ENCODE measurements around the gene ZXDC.

ZXDC gene

DNA sequence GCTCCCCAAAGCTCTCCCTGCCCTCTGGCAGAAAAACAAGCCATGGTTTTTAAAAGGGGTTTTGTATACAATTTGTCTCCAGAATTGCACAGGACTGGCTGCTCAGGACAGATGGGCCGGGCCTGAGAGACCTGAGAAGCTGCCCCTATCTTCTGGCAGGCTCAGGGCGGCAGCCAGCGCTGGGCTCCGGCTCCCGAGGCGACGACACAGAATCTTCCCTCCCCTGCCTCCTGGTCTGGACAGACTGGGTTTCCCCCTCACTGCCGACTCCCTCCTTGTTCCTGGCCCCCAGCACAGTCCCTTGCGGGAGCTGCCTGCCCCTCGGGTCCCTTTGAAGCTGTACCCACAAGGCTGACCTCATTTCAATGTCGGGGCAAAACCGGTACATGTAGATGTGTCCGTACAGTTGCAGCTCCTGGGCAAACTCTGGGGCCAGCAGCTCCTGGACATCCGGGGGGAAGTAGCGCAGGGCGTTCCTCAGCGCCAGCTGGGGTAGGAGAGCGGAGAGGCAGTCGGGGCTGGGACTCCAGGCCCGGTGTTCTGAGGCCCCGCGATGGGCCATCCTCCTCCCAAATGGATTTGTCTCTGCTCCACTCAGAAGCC lies 34.7 kb upstream of the ZXDC start:
- DNase-seq, result no peak

DNA sequence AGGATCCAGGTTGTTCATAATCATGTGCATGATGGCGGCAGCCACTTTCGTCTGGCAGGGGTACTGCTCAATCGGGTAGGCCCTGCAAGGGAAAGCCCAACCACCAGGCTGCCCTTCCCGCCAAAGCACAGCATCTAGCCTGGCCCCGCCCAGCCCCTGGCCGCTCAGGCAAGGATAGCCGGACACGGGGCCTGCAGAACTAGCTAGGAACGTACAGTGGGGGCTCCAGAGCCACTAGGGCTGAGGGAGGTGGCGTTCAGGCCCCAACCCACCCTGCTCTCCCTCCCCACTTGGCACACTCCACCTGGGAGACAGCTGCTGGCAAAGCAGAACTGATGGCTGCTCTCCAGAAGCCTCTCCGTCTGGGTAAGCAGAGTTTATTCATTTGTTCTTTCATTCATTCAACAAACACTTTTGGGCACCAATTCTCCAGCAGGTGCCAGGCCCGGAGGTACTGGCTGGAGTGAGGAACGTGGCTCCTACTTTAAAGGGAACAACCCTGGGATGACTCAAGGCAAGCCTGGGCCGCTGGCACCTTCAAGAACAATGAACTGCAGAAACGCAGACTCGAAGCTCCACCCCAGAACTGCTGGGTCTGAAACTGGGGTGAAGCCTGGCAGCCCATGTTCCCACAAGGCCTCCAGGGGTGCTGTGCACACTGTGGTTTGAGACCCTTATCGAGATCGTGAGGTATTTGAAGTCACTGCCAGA lies 34.1 kb upstream of the ZXDC start:
- DNase-seq, result peak; percentile 64

DNA sequence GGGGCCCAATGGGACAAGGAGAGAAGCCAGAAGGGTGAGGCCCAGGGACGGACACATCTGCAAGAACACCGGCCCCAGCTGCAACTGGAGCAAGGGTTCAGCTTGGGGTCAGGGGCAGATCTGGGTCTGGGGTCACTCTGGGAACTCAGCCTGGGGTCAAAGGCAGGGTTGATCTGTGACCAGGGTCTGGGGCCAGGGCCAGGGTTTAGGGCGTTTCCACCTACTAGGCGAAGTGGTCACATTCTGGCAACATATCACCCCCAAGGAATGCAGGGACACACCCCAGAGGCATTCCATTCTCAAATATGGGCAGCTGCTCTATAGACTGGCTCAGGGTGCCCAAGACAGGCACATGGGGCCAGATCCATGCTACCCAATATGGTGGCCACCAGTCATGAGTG lies 32.9 kb upstream of the ZXDC start:
- DNase-seq, result no peak

DNA sequence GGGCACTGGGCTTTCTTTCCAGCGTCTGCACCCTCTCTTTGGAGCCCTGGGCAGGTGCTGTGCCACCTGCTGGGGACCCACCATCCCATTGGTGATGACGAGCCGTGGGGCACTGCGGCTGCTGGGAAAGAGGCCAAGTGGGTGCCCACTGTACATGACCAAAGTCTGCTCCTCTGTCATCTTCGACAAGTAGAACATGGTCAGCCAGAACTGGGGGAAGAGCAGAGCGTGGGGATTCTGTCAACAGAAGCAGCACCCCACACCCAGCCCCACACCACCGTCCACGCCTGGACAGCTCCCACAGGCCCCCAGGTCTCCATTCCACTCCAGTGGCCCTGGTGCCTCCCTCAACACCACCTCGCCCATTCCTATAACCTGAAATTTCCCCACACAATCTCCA lies 32.2 kb upstream of the ZXDC start:
- no peak for DNase-seq

DNA sequence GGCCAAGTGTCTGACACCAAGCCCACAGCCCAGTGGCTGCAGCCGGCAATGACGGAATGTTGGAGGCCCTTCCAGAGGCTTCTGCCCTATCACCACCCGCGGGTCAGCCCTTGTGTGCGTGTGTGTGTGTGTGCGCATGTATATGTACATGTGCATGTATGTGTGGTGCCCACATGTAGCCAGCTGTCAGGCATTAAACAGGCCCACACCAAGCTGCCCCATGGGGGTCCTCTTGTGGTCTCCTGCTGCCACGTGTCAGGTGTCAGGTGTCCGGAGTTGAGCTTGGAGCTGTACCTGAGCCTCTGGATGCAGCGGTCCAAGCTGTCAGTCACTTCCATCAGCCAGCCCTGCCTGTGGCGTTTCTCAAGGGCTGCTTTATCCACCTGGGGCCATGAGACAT lies 28.0 kb upstream of the ZXDC start:
- no peak for DNase-seq

DNA sequence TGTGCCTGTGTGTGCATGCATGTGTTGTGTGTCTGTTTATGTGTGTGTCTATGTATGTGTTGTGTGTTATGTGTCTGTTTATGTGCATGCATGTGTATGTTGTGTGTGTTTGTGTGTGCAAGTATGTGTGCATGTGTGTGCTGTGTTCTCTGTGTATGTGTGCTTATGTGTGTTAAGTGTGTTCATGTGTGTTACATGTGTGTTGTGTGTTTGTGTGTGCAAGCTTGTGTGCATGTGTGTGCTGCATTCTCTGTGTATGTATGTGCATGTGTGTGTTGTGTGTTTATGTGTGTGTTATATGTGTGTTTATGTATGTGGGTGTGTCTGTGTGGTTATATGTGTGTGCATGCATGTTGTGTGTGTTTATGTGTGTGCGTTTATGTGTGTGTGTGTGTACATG lies 27.0 kb upstream of the ZXDC start:
- DNase-seq, result no peak

DNA sequence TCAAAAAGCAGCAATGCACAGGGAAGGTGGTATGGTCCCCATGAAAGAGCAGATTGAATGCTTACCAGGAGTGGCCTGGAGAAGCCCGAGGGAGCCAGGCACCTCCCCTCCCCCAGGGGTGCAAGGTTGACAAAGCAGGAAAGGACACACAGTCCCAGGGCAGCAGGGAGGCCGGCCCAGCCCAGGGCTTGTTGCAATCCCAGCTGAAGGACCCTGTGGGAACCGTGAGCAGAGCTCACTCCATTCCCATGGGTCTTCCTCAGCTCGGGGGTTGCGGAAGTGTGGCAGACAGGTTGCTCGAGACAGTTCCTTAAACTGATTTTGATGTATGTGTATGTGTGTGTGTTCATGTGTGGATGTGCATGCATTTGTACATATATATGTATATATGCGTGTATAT lies 26.0 kb upstream of the ZXDC start:
- no peak for DNase-seq

DNA sequence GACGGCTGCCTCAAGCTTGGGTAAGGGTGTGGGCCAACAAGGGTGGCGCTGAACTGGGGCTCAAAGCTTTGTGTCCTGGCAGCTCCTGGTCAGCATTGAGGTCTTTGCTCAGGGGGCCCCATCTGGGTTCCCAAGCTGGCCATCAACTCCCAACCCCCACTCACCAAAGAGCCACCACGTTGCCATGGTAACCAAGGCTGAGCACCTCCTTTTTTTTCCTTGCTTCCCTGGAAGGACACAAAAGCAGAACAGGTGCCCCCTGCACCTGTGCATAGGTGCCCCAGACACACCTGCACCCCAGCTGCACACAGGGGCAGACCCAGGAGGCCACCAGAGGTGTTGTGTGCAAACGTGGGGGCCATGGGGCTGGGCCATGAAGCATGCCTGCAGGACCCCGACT lies 25.4 kb upstream of the ZXDC start:
- no peak for DNase-seq

DNA sequence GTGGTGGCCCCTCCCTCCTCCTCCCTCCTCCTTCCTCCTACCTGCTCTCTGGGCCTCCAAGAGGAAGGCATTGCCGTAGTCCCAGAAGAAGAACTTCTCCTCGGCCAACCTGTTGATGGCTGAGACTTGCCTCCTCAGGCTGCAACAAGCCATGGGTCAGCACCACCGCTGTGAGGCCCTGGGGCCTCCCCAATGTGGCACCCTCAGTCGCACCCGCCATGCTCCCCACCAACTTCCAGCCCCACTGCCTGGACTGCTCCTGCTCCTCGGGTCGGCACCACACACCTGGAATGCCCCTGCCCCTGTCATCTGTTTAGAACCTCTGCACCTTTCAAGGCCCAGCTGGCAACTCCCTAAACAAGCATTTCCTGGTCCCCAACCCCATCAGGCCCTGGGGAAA lies 24.3 kb upstream of the ZXDC start:
- DNase-seq, result no peak

DNA sequence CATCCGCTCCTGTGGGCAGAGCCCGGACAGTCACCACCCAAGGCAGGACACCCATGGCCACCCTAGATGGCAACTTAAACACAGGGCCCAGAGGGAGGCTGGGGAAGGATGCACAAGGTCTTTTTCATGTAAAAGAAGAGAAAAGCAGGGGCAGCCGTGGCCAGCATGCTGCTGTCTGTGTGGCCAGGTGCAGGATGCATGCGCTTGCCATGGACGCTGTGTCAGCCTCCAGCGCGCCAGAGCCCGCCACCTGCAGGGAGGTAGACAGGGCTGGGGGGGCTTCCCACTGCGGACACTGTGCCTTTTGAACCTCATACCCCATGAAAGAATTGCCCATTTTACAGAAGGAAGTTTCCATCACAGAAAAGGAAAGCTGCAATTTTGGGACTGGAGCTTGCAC lies 23.7 kb upstream of the ZXDC start:
- no peak for DNase-seq

DNA sequence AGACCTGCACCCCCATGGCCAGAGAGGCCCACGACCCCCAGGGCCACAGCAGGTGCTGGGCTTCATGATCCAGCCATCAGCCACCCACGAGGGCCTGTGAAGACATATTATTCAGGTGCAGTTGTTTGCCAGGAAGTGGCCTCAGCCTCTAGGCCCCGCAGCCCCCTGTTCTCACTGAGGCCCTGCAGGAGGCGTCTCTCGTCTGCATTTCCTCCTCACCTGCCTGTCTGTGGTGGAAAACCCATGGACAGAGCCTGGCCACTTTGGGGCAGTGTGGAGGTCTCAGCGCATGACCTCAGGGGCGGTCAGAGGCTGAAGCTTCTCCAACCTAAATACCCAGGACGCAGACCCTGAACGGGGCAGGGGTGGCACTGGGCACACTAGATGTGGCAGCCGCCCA lies 23.2 kb upstream of the ZXDC start:
- DNase-seq, result no peak

DNA sequence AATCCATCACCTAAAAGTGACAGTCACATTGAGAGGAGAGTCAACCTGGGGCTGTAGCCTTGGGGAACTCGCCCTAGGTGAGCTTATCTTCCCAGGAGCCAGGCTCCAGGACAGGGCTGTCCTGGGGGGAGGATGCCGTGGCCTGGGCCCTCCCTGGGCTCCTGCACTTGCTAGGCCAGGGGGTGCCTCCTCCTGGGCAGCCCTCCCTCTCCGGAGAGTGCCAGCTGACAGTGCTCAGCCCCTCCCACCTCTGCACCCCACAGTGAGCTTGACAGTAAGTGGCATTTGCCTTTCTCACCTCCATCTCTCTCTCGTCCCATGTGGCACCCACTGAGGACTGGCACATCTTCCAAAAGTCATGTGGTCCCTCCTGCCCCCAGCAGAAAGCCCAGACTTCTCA lies 22.8 kb upstream of the ZXDC start:
- no peak for DNase-seq

DNA sequence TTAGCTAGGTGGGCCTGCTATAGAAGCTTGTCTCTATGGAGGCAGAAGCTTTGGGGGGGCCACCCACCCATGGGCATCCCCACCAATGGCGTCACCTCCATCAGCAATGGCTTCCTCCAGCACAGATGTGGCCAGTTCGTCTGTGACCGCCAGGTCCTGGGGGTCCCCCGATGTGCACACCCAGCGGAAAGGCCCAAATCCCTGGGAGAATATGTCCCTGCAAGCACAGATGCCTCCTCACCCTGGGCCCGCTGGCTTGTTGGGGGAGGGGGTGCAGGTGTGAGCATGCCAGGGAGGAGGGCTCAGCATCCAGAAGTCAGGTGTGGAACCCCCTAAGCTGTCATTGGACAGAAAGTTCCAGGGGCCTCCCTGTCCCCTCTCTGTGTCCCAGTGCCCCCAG lies 22.3 kb upstream of the ZXDC start:
- no peak for DNase-seq

DNA sequence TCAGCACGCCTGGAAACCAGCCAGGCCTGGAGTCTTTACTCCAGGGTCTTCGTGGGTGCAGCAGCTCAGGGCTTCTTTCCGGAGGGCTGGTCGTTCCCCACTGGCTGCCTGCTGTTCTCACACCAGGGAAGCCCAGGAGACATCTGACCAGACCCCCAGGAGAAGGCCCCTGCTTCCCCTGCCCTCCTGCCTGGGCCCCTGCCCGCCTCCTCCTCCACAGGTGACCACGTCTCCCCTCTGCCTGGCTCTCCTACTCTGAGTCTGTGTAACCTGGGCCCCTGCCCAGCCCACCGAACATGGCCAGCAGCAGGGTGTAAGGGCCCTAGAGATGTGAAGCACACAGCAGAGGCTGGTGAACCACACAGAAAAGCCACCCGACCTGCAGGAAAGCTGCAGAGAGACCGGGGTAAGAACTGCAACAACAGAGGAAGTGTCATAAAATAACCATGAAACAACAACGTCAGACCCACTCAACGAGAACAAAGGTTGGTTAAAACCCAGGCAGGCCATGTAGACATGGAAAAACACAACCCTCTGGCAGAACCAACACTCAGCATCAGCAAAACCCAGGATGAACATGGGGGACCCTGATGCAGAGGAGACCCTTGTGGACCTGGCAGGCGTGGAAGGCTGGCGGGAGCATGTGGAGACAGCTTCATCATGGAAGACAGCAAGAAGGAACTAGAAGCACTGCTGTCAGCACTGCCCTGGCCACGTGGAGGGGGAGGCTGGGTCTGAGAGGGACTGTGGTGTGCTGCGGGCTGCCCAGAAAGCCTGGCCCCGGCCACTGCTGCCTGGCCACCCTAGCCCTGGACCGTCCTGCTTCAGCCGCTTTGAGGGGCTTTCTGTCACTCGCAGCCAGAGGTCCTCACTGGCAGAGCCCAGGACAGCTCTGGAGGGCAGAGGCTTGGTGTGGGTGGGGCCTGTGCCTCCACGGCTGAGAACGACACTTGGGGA lies 21.5 kb upstream of the ZXDC start:
- DNase-seq, result no peak

DNA sequence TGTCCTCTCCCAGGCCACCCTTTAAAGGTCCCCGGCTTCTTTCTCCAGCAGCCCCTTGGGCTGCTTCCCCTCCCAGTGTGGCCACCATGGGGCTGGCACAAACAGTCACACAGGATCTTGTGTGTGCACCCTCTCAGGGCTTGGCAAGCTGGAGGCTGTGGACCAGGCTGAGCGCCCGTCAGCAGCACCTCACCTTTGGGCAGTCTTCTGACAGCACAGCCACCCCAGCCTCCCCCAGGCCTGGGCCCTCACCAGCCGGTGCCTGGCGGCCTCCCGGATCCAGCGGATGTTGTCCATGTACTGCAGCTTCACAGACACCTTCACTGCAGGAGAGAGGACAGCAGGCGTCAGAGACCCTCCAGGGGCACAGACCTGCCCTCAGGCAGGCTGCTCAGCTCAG lies 20.1 kb upstream of the ZXDC start:
- DNase-seq, result no peak

DNA sequence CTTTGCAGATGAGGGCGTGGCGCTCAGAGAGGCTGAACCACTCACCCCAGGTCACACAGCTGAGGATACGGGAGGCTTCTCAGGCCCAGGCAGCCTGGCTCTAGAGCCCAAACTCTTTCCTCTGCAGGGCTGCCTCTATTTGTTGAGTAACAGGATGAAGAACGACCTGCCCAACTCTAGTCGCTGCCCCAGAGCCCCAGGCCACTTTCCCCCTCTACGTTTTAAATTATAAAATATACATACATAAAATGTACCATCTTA lies 19.2 kb upstream of the ZXDC start:
- no peak for DNase-seq

DNA sequence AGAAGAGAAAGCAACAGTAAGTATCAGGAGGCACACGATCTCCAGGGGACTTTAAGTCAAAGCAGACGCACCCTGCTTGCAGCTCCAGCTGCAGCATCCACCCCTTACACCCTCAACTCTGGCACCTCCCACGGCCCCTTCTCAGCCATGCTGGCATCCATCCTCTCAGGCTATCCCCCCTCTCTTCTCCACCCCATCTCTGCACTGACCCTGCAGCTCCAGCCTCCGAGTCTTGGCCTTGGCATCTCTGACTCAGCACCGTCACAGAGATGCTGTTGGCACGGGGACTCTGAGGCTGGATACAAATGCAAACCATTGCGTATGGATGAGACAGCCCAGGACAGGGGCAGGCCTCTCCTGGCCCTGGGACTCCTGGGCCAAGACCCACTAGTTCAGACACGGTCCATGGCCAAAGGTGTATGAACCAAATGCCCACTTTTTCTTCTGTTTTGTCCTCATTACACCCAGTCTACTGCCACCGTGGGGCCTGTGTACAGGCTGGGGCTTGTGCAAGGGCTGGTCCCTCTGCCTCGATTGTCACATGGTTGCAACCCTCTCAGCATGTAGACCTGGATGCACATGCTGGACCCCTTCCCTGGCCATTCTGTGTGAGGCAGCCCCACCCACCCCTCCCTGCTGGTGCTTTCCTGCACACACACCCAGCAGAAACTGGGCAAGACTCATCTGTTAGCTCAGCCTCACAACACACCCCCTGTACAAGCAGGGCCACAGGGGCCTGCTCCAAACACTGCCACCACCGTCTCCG lies 18.7 kb upstream of the ZXDC start:
- no peak for DNase-seq

DNA sequence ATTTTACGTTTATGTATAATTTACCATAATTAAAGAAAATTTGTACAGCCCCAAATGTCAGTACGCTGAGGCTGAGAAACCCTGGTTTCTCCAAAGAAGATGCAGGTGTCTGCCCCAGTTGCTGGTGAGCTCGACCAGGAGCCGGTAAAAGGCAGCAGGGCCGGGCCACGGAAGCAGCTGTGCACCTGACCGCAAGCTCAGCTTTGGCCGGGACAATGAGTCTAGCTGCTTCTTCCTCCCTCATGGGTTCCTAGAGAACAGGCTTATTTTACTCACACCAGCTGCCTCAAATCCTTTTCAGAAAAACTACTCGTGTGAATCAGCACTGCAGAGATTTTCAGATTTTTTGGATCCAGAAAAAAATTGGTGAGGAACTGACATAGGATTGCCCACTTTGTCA lies 18.0 kb upstream of the ZXDC start:
- DNase-seq, result no peak

DNA sequence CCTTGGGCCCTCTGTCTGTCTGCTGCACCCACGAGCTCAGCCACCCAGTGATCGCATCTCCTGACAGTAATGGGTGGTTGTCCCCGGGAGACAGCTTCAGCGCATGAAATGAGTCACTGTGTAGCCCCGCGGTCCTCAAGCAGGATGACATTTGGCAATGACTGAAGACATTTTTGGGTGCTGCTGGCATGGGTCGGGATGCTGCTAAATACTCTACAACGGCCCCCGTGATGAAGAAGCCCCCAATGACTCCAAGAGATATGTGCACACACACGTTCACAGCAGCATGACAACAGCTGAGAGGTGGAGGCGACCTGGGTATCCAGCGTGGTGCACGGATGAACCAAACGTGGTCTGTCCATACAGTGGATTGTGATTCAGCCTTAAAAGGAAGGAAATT lies 17.4 kb upstream of the ZXDC start:
- DNase-seq, result no peak

DNA sequence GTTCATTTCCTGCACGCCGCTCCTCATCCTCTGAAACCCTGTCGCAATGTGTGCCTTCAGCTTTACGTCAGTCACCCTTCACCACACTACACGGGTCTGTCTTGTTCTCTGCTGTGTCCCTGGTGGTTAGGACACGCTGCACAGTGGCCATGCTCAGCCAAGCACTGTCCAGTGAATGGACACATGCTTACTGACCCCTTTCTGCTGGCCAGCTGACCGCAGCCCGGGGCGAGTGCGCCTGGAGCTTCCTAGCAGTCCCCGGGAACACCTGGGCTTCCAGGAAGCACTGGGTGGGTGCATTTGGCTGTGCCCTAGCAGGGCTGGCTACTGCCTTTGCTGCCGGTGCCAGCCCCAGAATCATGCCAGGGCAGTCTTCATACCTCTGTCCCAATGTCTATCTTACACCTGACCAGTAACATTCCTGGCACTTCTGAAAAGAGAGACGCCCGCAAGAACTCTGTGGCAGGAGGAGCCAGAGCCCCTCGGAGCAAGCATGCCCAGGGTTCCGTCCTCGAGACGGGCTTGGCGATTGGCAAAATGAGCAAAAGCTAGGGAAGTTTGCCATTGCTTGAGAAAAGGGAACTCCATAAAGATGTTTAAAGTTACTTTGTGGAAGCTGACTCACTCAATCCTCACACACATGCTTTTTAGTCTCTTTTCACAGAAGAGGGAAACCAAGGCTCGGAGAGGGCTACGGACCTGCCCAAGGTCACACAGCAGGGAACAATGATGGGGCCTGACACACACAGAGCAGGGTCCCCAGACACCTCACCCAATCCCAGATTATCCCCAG lies 15.7 kb upstream of the ZXDC start:
- DNase-seq, result no peak

DNA sequence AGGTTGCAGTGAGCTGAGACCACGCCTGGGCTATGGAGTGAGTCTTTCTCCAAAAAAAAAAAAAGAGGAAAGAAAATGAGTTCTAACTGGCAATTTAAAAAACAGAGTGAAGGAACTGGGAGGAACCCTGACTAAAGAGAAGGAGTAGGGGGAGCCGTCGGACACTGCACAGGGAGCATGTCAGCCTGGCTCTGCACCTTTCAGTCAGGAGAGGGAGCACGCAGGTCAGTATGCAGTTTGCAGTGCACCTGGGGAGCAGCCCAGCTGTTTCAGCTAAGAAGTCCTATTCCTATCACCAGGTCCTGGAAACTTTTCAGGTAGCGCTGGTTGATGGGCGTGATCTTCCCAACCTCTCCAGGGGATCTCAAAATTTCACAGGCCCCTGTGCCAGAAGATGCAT lies 14.9 kb upstream of the ZXDC start:
- no peak for DNase-seq

DNA sequence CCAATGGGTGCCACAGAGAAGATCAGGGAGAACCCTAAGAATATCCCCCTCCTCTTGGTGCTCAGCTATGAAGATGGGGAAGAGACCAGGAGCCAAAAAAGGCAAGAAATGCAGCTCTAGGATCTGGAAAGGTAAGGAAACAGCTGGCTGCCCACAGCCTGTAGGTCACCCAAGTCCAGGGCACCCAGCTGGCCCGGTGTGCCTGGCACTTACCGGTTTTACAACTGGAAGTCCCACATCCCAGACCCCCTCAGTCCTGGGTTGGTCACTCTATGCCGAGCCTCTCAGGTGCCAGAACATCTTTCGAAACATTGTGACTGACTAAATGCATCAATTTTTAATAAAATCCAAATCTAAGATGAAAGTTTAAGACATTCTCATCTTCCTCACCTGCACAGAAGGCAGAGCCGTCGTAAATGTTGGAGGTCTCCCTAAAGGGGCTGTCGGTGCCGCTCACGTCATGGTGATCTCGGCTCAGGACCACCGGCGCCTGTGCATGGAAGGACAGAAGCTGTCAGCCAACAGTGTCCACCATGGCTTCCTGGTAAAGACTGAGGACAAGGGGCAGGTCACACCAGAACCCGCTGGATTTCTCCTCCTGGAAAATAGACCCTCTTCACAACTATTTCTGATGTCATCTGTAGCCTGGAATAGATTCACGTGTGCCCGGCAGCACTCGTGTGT lies 13.3 kb upstream of the ZXDC start:
- no peak for DNase-seq

All from SHP77 treated with DMSO at 0.1 percent for 48 hours (cell line).